GM13976 (cell line): ENCODE data around the gene VCP.

Source experiments
- DNase-seq: peaks from one replicate; pipeline ENCODE4 v3.0.0; 2012; ENCODE audit warnings: low spot score
- in situ Hi-C: fragments of 300-500 bp; cut with MboI; formaldehyde crosslinking; loops from one replicate; pipeline ENCODE4 v1.12.0; 2022; ENCODE audit warnings: low sequenced_read_pairs, mixed read lengths, inconsistent platforms; ENCODE audit not compliant: unreplicated experiment
- TF ChIP-seq, protein P1 (sequence below): IDR thresholded peaks from 2 replicates; pipeline ENCODE4 v1.5.1; 2012; ENCODE audit warnings: borderline replicate concordance, mild to moderate bottlenecking; ENCODE audit not compliant: insufficient read depth; ENCODE audit errors: extremely low read depth, missing control alignments, control extremely low read depth

The VCP gene

DNA sequence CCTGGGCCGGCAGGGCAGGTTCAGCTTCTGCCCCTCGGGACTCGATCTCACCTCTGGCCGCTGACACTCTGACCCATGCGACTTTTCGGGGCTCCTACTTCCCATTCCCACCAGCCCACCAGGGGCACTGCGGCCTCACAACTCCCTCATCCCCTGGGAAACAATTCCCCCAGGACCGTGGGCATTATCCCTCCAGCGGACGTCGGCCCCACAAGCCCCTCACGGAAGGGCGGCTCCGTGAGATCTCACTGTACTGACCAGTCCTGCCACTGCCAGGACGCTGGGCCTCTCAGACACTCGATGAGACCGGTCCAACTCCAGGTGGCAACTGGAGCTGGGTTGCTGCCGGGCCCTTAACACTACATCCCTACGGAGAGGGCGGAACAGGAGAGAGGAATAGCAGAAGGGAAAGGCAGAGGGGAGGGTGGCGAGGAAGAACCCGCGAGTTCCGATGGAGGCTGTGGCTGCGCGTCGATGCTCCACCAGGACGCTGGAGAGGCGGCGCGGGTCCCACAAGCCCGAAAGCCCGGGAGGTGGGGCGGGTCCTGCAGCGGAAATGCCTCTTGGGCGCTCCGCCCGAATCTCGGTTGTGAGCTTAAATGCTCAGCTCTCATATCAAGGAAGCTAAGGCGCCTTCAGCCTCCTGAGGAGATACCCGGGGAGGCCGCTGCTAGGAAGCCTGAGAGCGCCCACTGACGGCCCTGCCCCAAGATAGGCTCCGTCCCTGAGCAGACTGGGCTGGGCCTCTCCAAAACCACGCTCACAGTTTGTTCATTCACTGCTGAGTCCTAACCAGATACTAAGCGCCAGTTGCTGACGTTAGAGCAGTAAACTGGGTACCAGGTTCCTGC lies 36.3 kb downstream of the VCP start:
- TF ChIP-seq, protein P1, sequence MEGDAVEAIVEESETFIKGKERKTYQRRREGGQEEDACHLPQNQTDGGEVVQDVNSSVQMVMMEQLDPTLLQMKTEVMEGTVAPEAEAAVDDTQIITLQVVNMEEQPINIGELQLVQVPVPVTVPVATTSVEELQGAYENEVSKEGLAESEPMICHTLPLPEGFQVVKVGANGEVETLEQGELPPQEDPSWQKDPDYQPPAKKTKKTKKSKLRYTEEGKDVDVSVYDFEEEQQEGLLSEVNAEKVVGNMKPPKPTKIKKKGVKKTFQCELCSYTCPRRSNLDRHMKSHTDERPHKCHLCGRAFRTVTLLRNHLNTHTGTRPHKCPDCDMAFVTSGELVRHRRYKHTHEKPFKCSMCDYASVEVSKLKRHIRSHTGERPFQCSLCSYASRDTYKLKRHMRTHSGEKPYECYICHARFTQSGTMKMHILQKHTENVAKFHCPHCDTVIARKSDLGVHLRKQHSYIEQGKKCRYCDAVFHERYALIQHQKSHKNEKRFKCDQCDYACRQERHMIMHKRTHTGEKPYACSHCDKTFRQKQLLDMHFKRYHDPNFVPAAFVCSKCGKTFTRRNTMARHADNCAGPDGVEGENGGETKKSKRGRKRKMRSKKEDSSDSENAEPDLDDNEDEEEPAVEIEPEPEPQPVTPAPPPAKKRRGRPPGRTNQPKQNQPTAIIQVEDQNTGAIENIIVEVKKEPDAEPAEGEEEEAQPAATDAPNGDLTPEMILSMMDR: no peak
- DNase-seq: no peak
- in situ Hi-C loops: no loop called here

DNA sequence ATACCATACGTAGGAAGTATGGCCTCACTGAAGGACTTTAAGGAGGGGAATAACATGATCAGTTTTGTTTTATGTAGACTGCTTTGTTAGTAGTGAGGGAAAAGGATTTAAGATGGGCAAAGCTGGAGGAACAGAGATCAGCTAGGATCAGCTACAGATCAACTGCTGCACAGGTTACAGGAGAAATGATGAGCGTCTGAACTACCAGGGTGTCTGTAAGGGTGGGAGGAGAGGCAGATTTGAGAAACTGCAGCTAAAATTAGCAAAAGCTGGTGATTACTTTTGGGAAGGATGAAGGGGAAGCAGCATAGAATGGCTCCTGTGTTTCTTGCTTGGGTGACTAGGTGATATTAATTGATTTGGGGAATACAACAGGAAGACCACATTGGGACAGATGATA lies 39.3 kb downstream of the VCP start:
- in situ Hi-C loops: no loop called here
- TF ChIP-seq, protein P1: no peak
- no peak for DNase-seq

DNA sequence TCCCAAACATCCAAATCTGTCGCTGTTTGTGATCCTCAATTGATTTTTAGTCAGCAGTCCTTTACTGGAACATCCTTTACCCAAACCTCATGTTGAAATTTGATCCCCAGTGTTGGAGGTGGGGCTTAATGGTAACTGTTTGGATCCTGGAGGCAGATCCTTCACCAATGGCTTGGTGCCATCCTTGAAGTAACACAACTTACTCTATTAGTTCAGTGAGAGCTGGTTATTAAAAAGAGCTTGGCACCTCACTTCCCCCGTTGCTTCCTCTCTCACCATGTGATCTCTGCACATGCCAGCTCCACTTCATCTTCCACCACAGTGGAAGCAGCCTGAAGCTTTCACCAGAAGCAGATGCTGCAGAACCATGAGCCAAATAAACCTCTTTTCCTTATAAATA lies 42.6 kb downstream of the VCP start:
- in situ Hi-C loops: no loop called here
- TF ChIP-seq, protein P1: no peak
- DNase-seq: no peak

DNA sequence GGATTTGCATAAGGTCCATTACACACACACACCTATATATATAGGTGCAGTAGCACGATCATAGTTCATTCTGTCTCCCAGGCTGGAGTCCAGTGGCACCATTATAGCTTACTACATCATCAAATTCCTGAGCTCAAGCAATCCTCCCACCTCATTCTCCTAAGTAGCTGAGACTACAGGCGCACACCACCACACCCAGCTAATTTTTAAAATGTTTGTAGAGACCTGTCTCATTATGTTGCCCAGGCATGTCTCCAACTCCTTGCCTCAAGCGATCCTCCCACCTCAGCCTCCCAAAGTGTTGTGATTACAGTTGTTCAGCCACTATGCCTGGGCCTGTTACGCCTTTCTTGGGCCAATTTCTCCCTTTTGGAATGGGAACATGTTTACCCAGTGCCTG lies 43.2 kb downstream of the VCP start:
- TF ChIP-seq, protein P1: no peak
- no peak for DNase-seq
- in situ Hi-C loops: no loop called here

DNA sequence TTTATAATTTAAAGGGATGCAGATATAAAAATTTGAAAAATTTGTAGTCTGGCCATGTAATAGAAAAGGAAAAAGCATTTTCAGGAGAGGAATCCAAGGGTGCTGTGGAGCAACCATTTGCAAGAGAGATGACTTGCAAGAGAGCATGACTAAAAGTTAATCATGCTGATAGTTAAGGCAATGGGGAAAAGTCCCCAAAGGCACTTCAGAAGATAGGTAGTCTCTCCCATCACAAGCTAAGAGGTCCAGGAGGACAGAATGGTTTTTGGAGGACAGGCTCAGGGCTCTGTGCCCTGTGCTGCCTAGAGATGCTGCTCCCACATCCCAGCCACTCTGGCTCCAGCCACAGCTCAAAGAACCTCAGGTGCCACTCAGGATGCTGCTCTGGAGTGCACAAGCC lies 44.1 kb downstream of the VCP start:
- TF ChIP-seq, protein P1: no peak
- in situ Hi-C loops: no loop called here
- DNase-seq: no peak

DNA sequence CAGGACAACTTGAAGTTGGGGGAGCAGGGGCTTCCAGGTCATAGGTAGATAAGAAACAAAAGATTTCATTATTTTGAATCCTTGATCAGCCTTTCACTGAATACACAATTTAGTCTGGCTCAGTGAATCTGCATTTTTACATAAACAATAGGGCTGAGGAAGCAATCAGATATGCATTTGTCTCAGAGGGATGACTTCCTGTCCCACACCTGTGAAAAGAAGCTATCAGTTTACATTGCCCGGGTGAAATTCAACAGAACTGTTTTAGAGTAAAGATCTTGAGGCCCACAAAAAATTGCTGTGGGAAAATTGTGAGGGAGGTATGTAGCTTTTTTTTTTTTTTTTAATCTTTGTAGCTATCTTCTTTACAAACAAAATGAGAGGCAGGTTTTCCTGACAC lies 44.6 kb downstream of the VCP start:
- no peak for DNase-seq
- TF ChIP-seq, protein P1: no peak
- in situ Hi-C loops: no loop called here
